Measurements from ENCODE around the gene CDKL4.
"Not testable (repeated sequence)": the region's sequence is repeated elsewhere in the genome, so short reads cannot be mapped to it uniquely, and the experiment has no call there.

The CDKL4 gene

DNA sequence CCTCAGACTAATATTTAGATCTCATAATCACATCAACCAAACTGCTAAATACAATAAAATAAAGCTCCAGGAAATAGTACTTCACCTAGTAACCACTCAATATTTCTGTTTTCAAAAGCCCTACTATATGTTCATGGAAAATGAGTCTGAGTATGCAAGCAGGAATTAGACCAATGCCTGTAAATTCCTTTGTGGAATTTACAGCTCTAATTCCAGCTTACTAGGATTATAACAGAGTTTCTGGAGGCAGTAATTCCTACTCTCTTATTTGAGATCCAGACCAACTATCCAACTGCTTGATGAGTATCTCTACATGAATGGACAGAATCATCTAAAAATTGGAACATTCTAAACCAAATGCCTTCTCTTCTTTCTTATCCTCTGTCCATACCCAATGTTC, 11.6 kb downstream of the CDKL4 start:
- no peak for DNase-seq (ENCODE audit: low read depth in 2 of 2)

- no peak for DNase-seq (ENCODE audit: low read depth in 2 of 2)
Measured at GRCh38 chr2:39228413-39229209, 15.2 kb downstream of the CDKL4 start.

- peak; percentile 60 to 70 for DNase-seq (ENCODE audit: low read depth in 2 of 2)
Measured at GRCh38 chr2:39227628-39228412, 15.9 kb downstream of the CDKL4 start.

- DNase-seq (ENCODE audit: low read depth in 2 of 2), result no peak
Measured at GRCh38 chr2:39225567-39225966, 18.2 kb downstream of the CDKL4 start.

GRCh38 chr2:39223909-39224308, 19.9 kb downstream of the CDKL4 start:
- DNase-seq (ENCODE audit: low read depth in 2 of 2), result no peak

- no peak for DNase-seq (ENCODE audit: low read depth in 2 of 2)
Measured at GRCh38 chr2:39221459-39221858, 22.3 kb downstream of the CDKL4 start.

- DNase-seq (ENCODE audit: low read depth in 2 of 2), result no peak
Measured at GRCh38 chr2:39220136-39220535, 23.6 kb downstream of the CDKL4 start.

DNA sequence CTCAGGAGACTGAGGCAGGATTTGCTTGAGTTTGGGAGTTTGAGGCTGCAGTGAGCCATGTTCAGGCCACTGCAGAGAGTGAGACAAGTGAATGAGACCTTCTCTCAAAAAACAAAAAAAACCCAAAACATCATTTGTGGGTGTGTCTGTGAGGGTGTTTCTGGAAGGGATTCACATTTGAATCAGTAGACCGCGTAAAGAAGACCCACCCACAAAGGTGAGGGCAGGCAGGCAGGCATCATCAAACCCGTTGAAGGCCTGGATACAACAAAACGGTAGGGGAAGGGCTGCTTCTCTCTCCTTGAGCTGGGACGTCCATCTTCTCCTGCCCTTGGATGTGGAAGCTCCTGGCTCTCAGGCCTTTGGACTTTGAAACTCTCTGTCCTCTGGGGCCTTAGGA, 25.4 kb downstream of the CDKL4 start:
- no peak for DNase-seq (ENCODE audit: low read depth in 2 of 2)

DNA sequence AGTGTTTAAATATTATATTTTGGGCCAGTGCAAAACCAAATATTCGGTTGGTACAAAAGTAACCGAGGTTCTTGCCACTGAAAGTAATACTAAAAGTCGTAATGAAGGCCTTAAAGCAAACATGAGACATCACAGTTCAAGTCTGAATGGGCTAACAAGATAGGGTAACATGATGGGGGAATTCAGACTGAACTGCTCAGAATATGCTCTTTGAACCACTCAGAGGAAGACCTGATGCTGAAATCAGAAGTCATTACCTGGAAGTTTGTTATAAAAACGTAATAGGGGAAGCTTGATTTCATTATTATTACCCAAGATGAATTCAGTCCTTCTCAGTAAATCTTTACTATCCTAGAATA, 26.6 kb downstream of the CDKL4 start:
- DNase-seq (ENCODE audit: low read depth in 2 of 2), result no peak

- DNase-seq (ENCODE audit: low read depth in 2 of 2), result peak; percentile 39 to 52
Measured at GRCh38 chr2:39216346-39217191, 27.2 kb downstream of the CDKL4 start.

DNA sequence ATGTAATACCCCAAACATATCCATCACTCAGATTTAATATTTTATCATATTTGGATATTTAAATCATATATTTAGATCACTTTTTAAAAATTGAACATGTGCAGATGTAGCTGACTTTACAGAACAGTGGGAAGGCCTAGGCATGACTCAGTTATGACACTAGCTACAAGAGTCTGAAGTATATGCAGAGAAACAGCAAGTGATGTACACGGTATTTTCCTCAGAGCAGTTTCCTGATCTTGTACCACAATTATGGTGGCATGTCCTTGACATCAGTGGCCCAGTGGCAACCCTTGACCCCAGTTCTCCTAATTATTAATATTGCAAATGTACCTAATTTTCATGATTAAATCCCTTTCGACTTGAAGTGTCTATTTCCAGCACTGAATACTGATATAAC, 28.2 kb downstream of the CDKL4 start:
- DNase-seq (ENCODE audit: low read depth in 2 of 2), result no peak

GRCh38 chr2:39213015-39213414, 30.8 kb downstream of the CDKL4 start:
- DNase-seq (ENCODE audit: low read depth in 2 of 2), result no peak

DNA sequence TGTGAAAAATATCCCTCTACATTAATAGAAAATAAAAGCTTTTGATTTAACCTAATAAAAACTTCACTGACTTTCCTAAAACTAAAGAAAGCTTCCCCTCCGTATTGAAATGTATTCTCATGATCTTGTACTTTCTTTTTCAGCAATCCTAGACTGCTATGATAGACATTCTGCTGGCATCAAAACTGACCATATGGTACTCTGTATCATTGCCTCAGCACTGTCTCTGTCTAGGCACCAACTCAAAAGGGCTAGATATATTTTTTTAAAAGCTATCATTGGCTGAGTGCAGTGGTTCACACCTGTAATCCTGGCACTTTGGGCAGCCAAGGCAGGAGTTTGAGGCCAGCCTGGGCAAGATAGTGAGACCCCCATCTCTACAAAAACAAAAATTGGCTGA, 32.9 kb downstream of the CDKL4 start:
- DNase-seq (ENCODE audit: low read depth in 2 of 2), result no peak

DNA sequence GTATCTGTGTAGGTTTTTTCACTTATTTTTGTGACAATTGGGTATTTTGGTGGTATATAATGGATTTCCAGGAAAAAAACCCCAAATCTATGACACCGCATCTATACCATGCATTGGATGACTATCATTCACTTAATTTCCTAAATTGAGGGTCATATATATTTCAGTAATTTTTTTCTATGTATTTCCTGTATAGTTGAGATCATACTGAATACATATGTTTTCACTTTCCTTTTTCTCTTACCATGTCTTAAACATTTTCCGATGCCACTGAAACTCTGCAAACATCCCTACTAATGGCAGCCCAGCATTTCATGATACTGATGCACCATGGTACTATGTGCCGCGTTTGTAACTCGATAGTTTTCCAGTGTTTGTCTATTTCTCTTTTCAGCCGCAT, 40.4 kb downstream of the CDKL4 start:
- DNase-seq (ENCODE audit: low read depth in 2 of 2), result no peak

GRCh38 chr2:39202639-39203369, 41.0 kb downstream of the CDKL4 start:
- DNase-seq (ENCODE audit: low read depth in 2 of 2), result no peak

GRCh38 chr2:39197003-39197402, 46.8 kb downstream of the CDKL4 start:
- DNase-seq (ENCODE audit: low read depth in 2 of 2), result not testable (repeated sequence)

DNA sequence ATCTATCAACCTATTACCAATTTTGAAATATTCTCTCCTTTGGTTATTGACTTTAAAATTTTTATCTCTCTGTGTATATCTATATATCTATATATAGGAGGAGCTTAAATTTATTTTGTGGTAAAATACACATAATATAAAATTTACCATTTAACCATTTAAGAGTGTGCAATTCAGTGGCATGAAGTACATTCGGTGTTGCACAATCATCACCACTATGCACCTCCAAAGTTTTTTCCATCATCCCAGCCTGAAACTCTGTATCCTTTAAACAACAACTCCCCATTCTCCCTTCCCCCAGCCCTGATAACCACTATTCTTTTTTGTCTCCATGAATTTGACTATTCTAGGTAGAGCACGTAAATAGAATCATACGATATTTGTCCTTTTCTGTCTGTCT, 49.1 kb downstream of the CDKL4 start:
- DNase-seq (ENCODE audit: low read depth in 2 of 2), result no peak

- no peak for DNase-seq (ENCODE audit: low read depth in 2 of 2)
Measured at GRCh38 chr2:39188960-39189494, 54.7 kb downstream of the CDKL4 start.

GRCh38 chr2:39183673-39184072, 60.1 kb downstream of the CDKL4 start:
- no peak for DNase-seq (ENCODE audit: low read depth in 2 of 2)

DNA sequence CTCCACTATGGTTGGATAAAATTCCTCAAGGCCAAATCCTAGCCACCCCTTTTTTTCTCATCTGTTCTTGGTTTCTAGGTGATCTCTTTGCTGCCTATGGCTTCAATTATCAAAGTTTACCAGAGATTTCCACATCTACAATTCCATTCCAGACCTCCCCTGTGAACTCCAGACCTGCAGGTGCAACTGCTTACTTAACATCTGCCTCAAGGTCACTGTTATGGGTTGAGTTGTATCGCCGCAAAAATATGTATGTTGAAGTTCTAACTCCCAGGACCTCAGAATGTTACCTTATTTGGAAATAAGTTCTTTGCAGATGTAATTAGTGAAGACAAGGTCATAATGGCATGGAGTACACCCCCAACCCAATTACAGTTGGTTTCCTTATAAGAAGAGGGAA, 62.5 kb downstream of the CDKL4 start:
- DNase-seq (ENCODE audit: low read depth in 2 of 2), result no peak
